GM19324 (cell line): Measurements from ENCODE around the gene KCNJ12.
"Not testable (repeated sequence)": the region's sequence is repeated elsewhere in the genome, so short reads cannot be mapped to it uniquely, and the experiment has no call there.

ENCODE experiments used
- ATAC-seq: cut with Tn5 transposase; IDR thresholded peaks from one replicate; pipeline ENCODE4 v1.9.1; 2021; ENCODE audit warnings: mild to moderate bottlenecking, moderate library complexity; ENCODE audit not compliant: unreplicated experiment, low FRiP score

Gene KCNJ12

GRCh38 chr17:21436883-21437836 lies 61.0 kb downstream of the KCNJ12 start:
- not testable (repeated sequence) for ATAC-seq

DNA sequence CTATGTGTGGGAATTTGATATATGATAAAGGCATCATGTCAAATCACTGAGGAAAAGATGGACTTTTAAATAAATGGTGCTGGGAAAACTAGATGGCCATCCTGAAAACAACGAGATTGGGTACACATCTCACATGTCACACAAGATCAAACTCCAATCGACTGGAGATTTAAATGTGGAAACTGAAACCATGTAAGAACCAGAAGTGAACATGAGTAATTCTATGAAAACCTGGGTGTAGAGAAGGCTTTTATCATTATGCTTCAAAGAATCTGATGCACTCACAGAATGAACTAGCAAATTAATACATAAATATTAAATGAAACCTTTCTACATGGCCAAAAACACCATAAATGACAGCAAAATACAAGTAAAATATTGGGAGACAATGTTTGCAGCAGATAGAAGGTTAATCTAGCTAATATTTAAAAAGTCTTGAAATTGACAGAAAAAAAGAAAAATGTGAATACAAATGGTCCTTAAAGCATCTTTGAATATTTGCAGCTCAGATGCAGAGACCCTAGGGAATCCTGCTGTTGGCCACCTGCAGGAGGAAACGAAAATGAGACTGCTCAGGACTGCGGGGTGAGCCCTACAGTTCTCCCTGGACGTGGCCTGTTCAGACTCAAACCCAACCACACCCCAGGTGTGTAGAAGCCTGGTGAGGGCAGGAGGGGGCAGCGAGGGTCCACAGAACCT lies 62.3 kb downstream of the KCNJ12 start:
- not testable (repeated sequence) for ATAC-seq

- not testable (repeated sequence) for ATAC-seq
Measured at GRCh38 chr17:21439015-21439336, 62.8 kb downstream of the KCNJ12 start.

DNA sequence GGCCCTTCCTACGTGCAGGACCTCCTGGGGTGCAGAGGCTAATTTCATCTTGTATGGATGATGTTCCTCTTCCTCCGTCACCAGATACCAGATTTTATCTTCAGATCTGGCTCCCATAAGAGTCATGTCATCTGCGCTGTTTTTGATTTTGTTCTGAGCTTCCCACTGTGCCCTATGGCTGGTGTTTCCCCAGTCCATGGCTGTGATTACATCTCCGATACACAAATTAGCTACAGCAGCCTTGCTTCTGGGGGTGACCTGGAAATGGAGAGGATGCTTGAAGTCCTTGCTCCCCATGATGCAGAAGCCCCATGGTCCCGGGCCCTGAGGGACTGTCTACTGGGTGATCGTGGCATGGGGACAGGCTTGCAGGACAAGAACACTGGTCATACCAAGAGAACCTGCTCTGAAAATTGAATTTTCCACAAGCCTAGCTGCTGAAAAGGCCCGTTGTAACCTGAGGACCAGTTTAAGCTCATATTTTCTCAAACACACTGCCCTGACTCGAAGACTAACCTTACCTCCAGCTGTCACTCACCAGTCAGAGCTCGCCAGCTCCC lies 69.0 kb downstream of the KCNJ12 start:
- ATAC-seq = no peak

- not testable (repeated sequence) for ATAC-seq
Measured at GRCh38 chr17:21447552-21447951, 71.4 kb downstream of the KCNJ12 start.

DNA sequence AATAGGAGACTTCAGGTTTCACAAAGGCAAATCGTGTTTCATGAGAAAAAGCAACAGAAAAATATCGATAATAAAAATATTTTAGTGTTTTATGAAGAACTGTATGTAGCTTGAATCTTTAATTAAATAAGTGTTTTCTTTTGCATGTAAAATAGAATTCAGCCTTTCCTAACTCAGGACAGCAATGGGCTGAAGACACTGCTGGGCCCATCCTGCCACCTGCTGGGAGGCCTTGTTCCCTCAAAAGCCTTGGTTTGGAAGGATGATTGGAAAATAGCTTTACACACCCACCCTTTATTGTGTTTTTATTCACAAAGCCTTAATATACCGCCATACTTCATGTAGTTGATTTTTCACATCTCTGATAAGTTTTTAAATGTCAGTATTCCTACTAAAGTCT lies 73.7 kb downstream of the KCNJ12 start:
- not testable (repeated sequence) for ATAC-seq

- no peak for ATAC-seq
Measured at GRCh38 chr17:21451975-21452374, 75.8 kb downstream of the KCNJ12 start.

DNA sequence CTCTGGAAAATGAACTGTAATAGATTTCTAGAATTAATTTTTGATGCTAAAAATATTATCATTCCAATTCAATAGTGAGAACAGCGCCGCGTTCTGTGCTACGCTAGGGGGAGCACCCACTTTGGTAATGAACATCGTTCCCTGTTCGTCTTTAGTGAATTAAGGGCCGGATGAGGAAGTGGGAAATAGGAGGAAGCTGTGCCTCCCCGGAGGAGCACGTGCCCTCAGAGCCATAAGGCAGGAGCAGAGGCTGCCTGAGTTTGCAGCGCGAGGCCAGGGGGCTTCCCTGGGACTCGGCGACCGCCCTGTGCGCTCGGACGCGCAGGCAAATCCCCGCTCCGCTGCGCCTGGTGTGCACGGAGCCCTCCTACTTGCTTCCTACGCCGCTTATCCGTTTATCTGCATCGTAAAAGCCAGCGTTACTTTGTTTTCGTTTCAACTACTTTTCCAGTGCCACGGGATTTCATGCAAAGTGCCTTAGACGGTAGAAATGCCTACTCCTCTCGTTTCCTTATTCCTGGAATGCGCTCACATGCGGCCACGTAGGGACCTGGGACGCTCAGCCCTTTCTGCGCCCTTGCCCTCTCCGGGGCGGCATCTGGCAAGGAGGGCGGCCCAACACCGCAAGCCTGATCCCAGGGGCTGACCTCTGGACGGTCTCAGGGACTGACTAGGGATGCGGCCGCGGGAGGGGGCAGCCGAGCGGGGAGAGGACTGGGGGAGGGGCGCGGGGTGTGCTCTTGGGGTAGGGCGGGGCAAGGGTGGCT lies 76.4 kb downstream of the KCNJ12 start:
- ATAC-seq = no peak

DNA sequence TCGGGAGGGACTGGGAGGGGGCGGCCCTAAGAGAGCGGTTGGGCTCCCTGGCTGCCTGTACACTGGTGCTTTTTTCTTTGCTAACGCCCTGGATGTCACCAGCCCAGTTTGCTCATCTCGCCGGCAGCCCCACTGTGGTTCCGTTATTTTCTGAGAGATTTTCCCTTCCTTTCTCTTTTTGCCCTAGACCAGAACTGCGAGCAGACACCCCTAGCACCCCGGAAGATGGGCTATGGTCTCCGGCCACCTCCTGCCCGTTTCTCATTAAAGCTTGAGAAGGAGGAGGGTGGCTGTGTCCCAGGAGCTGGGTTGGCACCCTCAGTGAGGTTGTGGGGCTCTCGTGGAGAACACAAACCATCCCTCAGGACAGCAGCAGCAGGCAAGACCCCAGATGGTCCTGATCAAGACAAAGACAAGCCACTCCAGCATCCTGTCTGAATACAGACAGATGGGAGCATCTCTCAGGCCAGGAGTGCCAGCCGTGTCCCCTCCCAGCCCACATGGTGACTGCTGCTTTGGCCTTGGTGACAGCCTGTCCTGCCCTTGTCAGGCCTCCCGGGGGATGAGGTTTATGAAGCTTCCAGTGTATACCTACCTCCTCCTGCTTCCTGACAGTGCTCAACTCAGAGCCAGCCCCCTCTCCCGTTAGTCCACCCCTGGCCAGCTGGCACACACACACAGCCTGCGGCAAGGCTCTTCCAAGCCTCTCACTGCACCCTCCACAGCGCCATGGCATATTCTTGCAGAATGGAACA lies 77.2 kb downstream of the KCNJ12 start:
- no peak for ATAC-seq

DNA sequence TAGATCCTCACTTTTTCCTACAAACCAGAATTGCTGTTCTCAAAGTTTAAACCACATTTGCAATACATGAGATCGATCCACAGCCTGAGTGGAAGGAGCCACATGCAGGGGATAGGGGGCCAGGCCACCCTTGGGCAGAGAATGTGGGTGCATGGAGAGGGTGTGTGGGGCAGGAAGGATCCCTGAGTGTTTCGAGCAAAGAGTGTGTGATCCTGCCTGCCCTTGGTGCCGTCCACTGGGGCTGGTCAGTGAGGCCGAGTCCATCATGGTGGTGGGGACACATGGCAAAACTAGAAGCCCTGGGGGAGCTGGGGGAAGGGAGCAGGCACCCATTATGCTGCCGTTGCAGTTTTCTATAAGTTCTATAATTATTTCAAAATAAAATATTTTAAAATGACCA lies 77.8 kb downstream of the KCNJ12 start:
- not testable (repeated sequence) for ATAC-seq

GRCh38 chr17:21454441-21454840 lies 78.3 kb downstream of the KCNJ12 start:
- no peak for ATAC-seq

DNA sequence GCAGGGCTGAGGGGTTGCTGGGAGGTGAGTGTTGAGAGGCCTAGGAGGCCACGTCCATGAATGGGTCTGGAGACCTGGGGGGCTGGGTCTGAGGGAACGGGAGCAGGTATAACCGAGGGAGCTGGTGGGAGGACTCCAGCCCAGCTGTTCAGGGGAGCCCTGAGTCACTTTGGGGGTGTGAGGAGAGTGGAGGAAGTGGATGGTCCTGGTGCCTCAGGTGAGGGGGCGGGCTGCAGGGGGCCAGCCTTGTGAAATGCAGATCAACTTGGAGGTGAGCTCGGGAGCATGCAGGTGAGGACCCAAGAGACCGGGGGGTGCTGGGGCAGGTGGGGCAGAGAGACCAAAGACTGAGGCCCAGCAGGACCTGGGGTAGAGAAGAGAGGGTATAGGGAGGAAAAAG lies 79.6 kb downstream of the KCNJ12 start:
- ATAC-seq = no peak

- ATAC-seq = not testable (repeated sequence)
Measured at GRCh38 chr17:21456449-21456848, 80.3 kb downstream of the KCNJ12 start.

- ATAC-seq = peak; percentile 71
Measured at GRCh38 chr17:21457051-21458026, 81.2 kb downstream of the KCNJ12 start.

DNA sequence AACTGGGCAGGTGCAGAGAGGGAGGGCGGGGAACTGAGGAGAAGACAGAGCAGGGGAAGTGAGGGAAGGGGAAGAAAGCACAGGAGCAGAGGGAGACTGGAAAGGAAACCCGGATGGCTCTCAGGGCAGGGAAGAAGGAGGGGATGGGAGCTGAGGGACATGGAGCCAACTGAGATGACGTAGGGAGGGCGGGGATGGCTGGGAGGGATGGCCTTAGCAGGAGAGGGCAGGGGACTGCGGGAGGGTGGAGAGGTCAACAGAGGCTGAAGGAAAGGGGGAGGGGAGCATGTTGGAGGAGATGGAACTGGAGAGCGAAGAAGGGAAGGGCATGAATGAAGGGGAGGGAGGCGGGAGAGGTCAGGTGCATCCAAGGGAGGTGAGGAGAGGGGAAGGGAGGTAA lies 81.9 kb downstream of the KCNJ12 start:
- no peak for ATAC-seq

- no peak for ATAC-seq
Measured at GRCh38 chr17:21459536-21459935, 83.4 kb downstream of the KCNJ12 start.

DNA sequence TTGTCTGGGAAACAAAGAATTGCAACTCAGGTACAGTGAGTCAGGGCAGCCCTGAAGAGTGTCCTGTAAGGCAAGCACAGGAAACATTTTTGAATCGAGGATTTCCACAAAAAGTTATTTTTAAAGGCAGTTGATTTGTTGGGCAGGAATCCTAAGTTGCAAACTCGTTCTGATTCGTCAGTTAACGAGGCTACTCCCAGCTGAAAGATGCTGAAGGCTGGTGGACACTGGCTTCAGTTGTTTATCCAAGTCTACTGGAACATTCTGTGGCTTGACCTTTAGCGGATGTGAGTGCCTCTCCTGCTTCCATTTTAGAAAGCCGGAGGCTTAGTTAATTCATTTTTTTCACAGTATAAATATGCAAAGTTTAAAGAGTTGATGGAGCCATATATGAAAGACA lies 84.2 kb downstream of the KCNJ12 start:
- no peak for ATAC-seq

DNA sequence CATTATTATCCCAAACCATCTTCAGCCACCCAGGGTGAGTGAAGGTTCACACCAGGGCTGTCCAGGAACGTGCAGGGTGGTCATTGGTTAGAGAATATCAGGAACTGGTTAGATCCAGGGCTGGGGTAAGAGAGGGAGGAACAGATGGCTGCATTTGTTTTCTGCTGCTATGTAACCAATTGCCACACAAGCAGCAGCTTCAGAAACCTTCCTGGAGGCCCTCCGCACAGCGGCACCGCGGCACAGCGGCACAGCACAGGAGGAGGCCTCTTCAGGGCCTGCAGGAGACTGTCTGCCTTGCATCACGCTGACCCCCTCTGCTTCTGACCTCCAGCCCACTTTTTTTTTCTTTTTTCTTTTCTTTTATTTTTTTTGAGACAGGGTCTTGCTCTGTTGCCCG lies 86.1 kb downstream of the KCNJ12 start:
- no peak for ATAC-seq

GRCh38 chr17:21463204-21463661 lies 87.1 kb downstream of the KCNJ12 start:
- no peak for ATAC-seq
